GM19328 (cell line): ENCODE results near the gene PCNX2.

Experiments used
- ATAC-seq: cut with Tn5 transposase; IDR thresholded peaks from one replicate; pipeline ENCODE4 v1.9.1; 2021; ENCODE audit warnings: mild to moderate bottlenecking, moderate library complexity; ENCODE audit not compliant: unreplicated experiment

Gene PCNX2

GRCh38 chr1:233237647-233238046 lies 57.9 kb downstream of the PCNX2 start:
- no peak for ATAC-seq

DNA sequence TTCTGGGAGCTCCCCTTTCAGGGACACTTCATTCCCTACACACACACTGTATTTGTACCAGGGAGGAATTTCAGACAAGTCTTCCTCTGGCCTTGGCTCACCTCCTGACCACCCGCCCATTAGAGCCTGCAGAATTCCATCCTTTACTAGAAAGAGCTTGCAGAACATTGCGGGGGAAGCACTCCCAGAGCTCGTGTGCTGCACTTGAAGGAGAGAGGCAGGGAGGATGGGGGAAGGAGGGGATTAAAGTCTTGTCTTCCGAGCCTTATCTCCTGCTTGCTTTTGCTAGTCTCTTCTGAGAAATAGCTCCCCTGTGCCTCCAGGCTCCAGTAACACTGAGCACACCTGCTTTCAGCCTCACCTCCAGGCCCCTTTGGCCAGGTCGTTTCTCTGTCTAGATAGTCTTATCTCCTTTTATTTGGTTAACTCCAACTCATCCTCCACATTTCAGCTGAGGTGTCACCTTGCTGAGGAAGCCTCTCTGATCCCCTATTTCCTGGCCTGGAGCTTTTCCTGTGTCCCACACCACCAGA lies 62.0 kb downstream of the PCNX2 start:
- ATAC-seq: no peak

GRCh38 chr1:233230011-233230410 lies 65.5 kb downstream of the PCNX2 start:
- no peak for ATAC-seq

- ATAC-seq: no peak
Observed at GRCh38 chr1:233229288-233229687, 66.2 kb downstream of the PCNX2 start.

GRCh38 chr1:233227930-233228465 lies 67.5 kb downstream of the PCNX2 start:
- no peak for ATAC-seq

- no peak for ATAC-seq
Observed at GRCh38 chr1:233224311-233224710, 71.2 kb downstream of the PCNX2 start.

DNA sequence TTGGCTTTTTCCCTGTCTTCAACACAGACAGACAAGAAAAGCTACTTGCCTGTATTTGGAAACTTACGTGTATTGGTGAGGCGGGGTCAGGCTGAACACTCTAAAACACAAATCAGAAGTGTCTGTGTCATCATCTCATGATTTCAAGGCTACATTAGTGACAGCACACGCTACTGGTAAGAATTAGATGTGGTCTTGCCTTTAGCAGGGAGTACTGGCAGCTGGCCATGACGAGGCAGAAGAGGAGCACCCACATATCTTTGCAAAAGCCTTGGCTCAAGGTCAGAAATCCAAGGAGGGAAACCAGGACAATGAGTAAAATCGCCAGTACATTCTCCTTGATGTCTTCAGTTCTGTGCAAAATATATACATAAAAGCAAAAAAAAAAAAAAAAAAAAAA lies 77.7 kb downstream of the PCNX2 start:
- no peak for ATAC-seq

- no peak for ATAC-seq
Observed at GRCh38 chr1:233216009-233216408, 79.5 kb downstream of the PCNX2 start.

GRCh38 chr1:233215135-233215760 lies 80.3 kb downstream of the PCNX2 start:
- no peak for ATAC-seq

DNA sequence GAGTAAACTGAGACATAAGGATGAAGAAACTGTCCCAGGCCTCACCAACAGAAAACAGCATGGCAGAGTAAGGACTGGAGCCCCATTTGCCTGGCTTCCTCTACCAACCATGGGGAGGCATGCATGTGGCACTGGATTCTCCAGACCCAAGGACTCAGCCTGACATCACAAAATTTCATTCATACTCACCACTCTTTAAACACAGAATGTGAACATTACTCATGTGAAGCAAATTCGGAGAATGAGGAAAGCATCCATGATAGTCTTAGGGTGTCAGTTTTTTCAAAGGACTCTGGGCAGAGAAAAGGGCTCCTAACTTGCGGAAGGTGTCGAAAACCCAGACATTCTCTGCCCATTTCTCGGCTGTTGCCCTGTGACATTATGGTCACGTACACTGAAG lies 83.9 kb downstream of the PCNX2 start:
- ATAC-seq: no peak

DNA sequence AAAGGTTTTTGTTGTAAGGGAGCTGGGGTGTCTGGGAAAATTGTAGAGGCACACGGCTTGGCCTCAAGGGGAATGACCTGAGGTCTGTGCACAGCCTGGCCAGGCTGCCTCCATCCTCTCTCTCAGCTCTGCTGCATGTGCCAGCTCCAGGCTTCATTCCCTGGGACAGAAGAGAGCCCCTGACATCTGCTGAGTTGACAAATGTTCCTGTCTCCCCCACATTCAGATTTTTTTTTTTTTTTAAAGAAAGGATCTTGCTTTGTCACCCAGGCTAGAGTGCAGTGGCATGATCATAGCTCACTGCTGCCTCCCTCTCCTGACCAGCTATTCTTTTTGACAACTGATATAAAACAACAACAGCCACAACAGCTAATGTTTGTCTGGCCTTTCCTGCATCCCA lies 84.4 kb downstream of the PCNX2 start:
- no peak for ATAC-seq

GRCh38 chr1:233209481-233209880 lies 86.0 kb downstream of the PCNX2 start:
- no peak for ATAC-seq

DNA sequence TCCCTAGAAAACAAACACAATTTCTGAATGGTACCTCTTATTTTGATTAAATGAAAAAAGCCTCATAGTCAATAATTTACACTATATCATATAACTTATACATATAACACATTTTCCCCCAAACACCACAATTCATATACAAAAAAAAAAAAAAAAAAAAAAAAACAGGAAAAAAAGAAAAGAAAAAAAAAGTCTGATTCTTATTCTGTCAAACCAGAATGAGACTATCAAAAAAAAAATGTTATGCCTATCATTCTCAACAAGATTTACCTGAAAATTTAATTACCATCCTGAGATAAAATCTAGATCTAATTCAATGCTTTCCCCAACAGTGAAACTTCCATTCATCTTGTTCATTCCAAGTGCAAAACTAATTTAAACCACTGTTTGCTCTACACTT lies 86.8 kb downstream of the PCNX2 start:
- ATAC-seq: no peak

- no peak for ATAC-seq
Observed at GRCh38 chr1:233197940-233198339, 97.6 kb downstream of the PCNX2 start.

GRCh38 chr1:233193741-233194140 lies 101.8 kb downstream of the PCNX2 start:
- no peak for ATAC-seq

DNA sequence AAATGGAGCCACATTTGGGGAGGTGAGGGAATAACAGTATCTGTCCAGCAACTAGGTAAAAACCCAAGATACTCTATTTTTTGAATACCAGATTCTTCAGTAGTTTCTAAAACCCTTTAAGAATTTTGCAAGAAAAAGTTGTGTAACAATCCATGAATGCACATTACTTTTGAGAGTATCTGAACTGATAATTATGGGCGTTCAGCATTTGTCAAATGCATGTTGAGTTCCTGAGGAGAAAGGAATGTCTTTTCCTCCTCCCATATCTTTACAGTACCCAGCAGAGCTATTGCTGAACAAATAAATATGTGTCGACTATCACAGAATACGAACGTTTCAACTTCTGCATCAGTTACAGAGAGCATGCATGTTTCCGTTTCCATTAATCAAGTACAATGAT lies 104.5 kb downstream of the PCNX2 start:
- no peak for ATAC-seq

- ATAC-seq: no peak
Observed at GRCh38 chr1:233189526-233189925, 106.0 kb downstream of the PCNX2 start.

- no peak for ATAC-seq
Observed at GRCh38 chr1:233188061-233188460, 107.5 kb downstream of the PCNX2 start.

DNA sequence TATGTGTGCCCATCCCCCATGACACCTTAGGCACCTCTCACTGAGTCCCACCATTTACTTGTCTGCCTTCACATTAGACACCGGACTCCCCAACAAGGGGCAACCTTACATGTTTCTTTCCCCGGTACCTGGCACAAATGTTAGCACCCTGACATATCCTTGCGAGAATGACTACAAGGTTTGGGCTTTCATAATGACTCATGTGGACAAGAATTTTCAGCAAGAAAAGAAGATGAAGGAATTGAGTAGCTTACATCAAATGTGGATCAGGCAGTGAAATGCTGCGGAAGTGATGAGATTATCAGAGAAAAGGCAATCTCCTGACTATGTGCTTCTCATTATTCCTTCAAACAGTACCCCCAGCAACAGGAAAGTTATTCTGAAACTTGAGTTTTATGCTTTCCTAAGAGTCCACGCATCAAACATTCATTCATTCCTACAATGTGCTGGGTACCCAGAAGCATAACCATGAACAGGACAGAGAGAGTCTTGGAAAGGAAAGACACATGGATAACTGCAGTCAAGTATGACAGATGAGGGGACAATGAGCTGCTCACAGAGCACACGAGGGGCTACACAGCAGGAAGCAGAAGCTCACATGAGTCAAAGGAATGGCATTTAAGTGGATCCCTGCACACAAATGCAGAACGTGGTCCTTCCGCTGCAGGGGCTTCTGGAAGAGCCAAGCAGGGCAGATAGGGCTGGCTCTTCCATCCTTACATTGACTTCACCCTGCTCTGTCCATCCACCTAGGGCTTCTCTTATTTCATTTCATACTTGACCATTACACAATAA lies 112.1 kb downstream of the PCNX2 start:
- ATAC-seq: no peak

GRCh38 chr1:233182587-233182986 lies 112.9 kb downstream of the PCNX2 start:
- ATAC-seq: no peak

DNA sequence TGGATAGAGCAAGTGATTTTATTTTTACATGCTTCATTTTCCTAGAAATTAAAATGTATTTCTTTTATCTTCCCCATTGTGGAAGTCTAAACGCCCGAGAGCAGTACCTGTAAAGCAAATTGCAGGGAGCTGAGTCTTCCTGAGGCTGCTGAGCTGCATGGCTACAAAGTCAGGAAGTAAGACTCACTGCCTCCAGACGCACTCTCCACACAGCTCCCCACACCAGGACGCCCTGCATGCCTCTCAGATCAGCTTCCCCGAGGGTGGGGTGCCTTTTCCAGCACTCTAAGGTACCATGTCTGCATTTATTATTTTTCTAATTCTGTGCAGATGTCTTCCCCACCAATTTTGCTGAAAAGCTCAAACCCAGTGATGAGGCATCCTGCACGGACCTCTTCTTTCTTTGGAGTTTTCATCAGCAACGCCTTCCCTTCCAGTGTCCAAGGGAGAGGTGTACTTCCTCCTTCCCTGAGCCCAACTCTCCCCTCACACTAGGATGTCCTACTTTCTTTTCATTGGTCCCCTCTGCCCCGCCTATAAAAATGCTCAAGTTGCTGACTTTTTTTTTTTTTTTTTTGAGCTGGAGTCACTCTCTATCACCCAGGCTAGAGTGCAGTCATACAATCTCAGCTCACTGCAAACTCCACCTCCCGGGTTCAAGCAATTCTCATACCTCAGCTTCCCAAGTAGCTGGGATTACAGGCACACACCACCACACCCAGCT lies 114.7 kb downstream of the PCNX2 start:
- ATAC-seq: no peak
